ENCODE data around the gene SOX9. TPM values are rescaled to one million over a fixed set of nuclear protein-coding genes. Genes with fewer than 3 reads are reported as not detected.

Gene SOX9
- total RNA-seq, 6 experiments from 2014 or later, result 1.2 to 5.9 (median 1.9) TPM

DNA sequence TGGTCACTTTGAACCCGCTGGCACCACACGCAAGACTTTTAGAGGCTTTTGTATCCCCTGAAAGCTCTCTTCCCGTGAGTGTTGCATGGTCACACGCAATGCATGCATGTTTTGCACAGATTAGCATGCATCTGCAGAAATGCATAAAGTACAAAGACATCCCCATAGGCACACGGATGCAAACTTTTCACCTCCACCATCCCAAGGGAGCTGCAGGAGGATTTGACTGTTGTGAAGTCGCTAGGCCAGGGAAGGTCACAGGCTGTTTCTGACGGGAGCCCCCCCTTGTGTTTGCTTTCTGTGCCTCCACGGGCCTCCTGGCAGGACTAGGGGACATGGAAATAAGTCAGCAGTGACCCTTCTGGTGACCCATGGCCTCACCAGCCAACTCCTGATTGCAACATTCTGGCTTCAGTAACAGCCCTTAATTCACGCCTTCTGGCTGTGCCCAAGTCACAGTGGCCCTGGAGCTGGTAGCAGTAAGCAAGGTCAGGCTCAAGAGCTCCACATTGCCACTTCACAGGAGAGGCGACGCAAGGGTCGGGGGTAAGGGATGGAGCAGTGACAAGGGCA, 45.1 kb downstream of the SOX9 start:
- peak; percentile 40 to 87 (median 68) for ATAC-seq

GRCh38 chr17:72167593-72167992, 46.8 kb downstream of the SOX9 start:
- Histone ChIP-seq H3K27ac (no peak overlapping the region), H3K4me1 (peaks cover 0 to 5% (median 0%) of the 10 kb centered on the region in 4 donors), H3K9me3 (no peaks in the 10 kb centered on the region), H3K36me3 (no peaks in the 10 kb centered on the region), H3K4me3 (no peak overlapping the region), H3K27me3 (no peaks in the 10 kb centered on the region)
- TF ChIP-seq, protein P1, sequence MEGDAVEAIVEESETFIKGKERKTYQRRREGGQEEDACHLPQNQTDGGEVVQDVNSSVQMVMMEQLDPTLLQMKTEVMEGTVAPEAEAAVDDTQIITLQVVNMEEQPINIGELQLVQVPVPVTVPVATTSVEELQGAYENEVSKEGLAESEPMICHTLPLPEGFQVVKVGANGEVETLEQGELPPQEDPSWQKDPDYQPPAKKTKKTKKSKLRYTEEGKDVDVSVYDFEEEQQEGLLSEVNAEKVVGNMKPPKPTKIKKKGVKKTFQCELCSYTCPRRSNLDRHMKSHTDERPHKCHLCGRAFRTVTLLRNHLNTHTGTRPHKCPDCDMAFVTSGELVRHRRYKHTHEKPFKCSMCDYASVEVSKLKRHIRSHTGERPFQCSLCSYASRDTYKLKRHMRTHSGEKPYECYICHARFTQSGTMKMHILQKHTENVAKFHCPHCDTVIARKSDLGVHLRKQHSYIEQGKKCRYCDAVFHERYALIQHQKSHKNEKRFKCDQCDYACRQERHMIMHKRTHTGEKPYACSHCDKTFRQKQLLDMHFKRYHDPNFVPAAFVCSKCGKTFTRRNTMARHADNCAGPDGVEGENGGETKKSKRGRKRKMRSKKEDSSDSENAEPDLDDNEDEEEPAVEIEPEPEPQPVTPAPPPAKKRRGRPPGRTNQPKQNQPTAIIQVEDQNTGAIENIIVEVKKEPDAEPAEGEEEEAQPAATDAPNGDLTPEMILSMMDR (IDR thresholded peaks at IDR 0.05), result no peak
- no peak for TF ChIP-seq POLR2A (IDR thresholded peaks at IDR 0.05)
- DNase-seq (no peak), ATAC-seq (no peak)
- intact Hi-C loops (cut with DNase I), result no loop called here
- WGBS (ENCODE audit: insufficient coverage, low coverage, low lambda C conversion rate, missing lambda C conversion rate), result 69% methylated on average over 2 of the region's 2 CpGs

More for the DNA sequence above, 45.1 kb downstream of the SOX9 start:
- Histone ChIP-seq H3K4me3 (no peak overlapping the region), H3K9me3 (no peaks in the 10 kb centered on the region), H3K4me1 (peaks cover 0 to 5% (median 0%) of the 10 kb centered on the region in 4 donors), H3K27me3 (no peaks in the 10 kb centered on the region), H3K27ac (no peak overlapping the region), H3K36me3 (no peaks in the 10 kb centered on the region)
- peak in 1 of 3 donors; percentile 49 for DNase-seq
- 36% methylated on average over 10 of the region's 12 CpGs for WGBS (ENCODE audit: insufficient coverage, low coverage, low lambda C conversion rate, missing lambda C conversion rate)
- intact Hi-C loops (cut with DNase I), result no loop called here
- TF ChIP-seq, protein P1 (IDR thresholded peaks at IDR 0.05), result no peak
- TF ChIP-seq POLR2A (IDR thresholded peaks at IDR 0.05), result no peak

DNA sequence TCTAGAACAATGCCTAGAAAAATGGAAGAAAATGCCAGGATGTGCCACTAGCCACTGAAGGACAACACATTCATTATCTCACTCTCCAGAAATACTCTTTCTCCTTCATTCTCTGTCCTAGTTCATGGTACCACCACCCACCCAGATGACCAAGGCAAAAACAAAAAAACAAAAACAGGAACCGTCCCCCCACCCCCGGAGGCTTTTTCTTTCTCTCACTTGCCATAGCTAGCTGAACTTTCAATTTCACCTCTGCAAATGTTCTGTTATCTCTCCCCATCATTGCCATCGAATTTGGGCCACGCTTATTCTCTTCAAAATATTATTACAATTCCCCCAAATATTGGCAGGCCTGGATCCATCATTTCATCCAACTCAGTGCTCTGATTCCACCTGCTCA, 49.0 kb downstream of the SOX9 start:
- TF ChIP-seq, protein P1 (IDR thresholded peaks at IDR 0.05), result no peak
- TF ChIP-seq POLR2A (IDR thresholded peaks at IDR 0.05), result no peak
- WGBS (ENCODE audit: insufficient coverage, low coverage, low lambda C conversion rate, missing lambda C conversion rate), result 50% methylated on average over 4 of the region's 4 CpGs

GRCh38 chr17:72171703-72172667, 51.2 kb downstream of the SOX9 start:
- peak in 2 of 4 donors; percentile 63 to 68 for ATAC-seq

More for the DNA sequence above, 49.0 kb downstream of the SOX9 start:
- intact Hi-C loops (cut with DNase I), result no loop called here
- Histone ChIP-seq H3K4me1 (peaks cover 0 to 5% (median 0%) of the 10 kb centered on the region in 4 donors), H3K27ac (no peak overlapping the region), H3K36me3 (no peaks in the 10 kb centered on the region), H3K4me3 (no peak overlapping the region), H3K9me3 (no peaks in the 10 kb centered on the region), H3K27me3 (no peaks in the 10 kb centered on the region)
- DNase-seq (no peak), ATAC-seq (no peak)

More at GRCh38 chr17:72171703-72172667, 51.2 kb downstream of the SOX9 start:
- intact Hi-C loops (cut with DNase I), result no loop called here
- Histone ChIP-seq H3K27me3 (no peaks in the 10 kb centered on the region), H3K4me3 (no peak overlapping the region), H3K9me3 (no peaks in the 10 kb centered on the region), H3K36me3 (no peaks in the 10 kb centered on the region), H3K4me1 (no peaks in the 10 kb centered on the region), H3K27ac (no peak overlapping the region)
- 22% methylated on average over 7 of the region's 7 CpGs for WGBS (ENCODE audit: insufficient coverage, low coverage, low lambda C conversion rate, missing lambda C conversion rate)
- no peak for TF ChIP-seq POLR2A (IDR thresholded peaks at IDR 0.05)
- TF ChIP-seq, protein P1 (IDR thresholded peaks at IDR 0.05), result peak in 1 of 4 donors; percentile 6
- DNase-seq, result no peak
